B cell (primary cell): ENCODE measurements around the gene DHRS11. TPM values are rescaled to one million over a fixed set of nuclear protein-coding genes. Genes with fewer than 3 reads are reported as not detected.

Source experiments
- ATAC-seq: fragments of 200-7000 bp; cut with Tn5 transposase; one replicate; pipeline ENCODE4 v1.10.0; 2021; ENCODE audit warnings: low read depth, mild to moderate bottlenecking, moderate number of reproducible peaks, moderate library complexity
- CTCF ChIA-PET: fragments of 350-600 bp; sonication (Branson Sonifier 250); formaldehyde crosslinking; loops from one replicate; lab custom pipeline; 2021; ENCODE audit warnings: antibody characterized with exemption, inconsistent platforms; lab: Charles Lee
- POLR2A ChIA-PET: fragments of 350-600 bp; sonication (Branson Sonifier 250); formaldehyde crosslinking; loops from one replicate; lab custom pipeline; 2021; ENCODE audit warnings: antibody characterized with exemption; lab: Charles Lee
- DNase-seq: peaks from one replicate; pipeline ENCODE4 v3.0.0; 2013
- H2AFZ ChIP-seq: 2 replicates; pipeline ENCODE4 v1.6.1; 2012; ENCODE audit warnings: mild to moderate bottlenecking, low read depth, low read length; ENCODE audit not compliant: insufficient read depth, poor library complexity, severe bottlenecking
- H3K27ac ChIP-seq, 2 donors: 1 replicate in 1 of 2; 2 replicates in 1 of 2; pipeline ENCODE4 v1.5.1; 2012 to 2013; ENCODE audit warnings: low read length in 2 of 2, mild to moderate bottlenecking in 2 of 2, moderate library complexity in 1 of 2
- H3K27me3 ChIP-seq, 4 experiments: fragments of 200-600 bp in 1 of 4; sonication (generic) in 1 of 4; replicated peaks in 1 of 4; 1 replicate in 2 of 4; 2 replicates in 2 of 4; pipeline versions ENCODE4 v1.6.1 to v1.7.0; 2013 to 2016; ENCODE audit warnings: low read length in 3 of 4, mild to moderate bottlenecking in 2 of 4, mixed read lengths in 1 of 4, moderate library complexity in 1 of 4; ENCODE audit not compliant: insufficient read depth in 4 of 4, control insufficient read depth in 3 of 4; ENCODE audit errors: control extremely low read depth in 1 of 4
- H3K36me3 ChIP-seq, 2 experiments: replicated peaks in 1 of 2; 1 replicate in 1 of 2; 2 replicates in 1 of 2; pipeline versions ENCODE4 v1.6.1 to v1.7.1; 2013; ENCODE audit warnings: low read length in 1 of 2; ENCODE audit not compliant: insufficient read depth in 2 of 2, control insufficient read depth in 1 of 2; ENCODE audit errors: control extremely low read depth in 1 of 2, extremely low read depth in 1 of 2
- H3K4me1 ChIP-seq, 2 donors: fragments of 200-600 bp in 1 of 2; sonication (generic) in 1 of 2; 1 replicate in 1 of 2; 2 replicates in 1 of 2; pipeline versions ENCODE4 v1.5.1 to v1.6.1; 2013 to 2017; ENCODE audit warnings: low read length in 2 of 2; ENCODE audit not compliant: control insufficient read depth in 2 of 2, insufficient read depth in 2 of 2
- H3K4me2 ChIP-seq: replicated peaks from 2 replicates; pipeline ENCODE3; 2012; ENCODE audit warnings: mild to moderate bottlenecking, low read depth, low read length; ENCODE audit not compliant: poor library complexity, severe bottlenecking
- H3K4me3 ChIP-seq, 5 experiments: fragments of 200-600 bp in 1 of 5; sonication (generic) in 1 of 5; 1 replicate in 3 of 5; 2 replicates in 2 of 5; pipeline versions ENCODE4 v1.5.1 to v1.7.0; 2011 to 2016; ENCODE audit warnings: low read length in 4 of 5, mild to moderate bottlenecking in 4 of 5, low read depth in 2 of 5, control low read depth in 1 of 5, moderate library complexity in 1 of 5; ENCODE audit not compliant: insufficient read depth in 1 of 5; ENCODE audit errors: control extremely low read depth in 1 of 5, extremely low read depth in 1 of 5
- H3K79me2 ChIP-seq: fragments of 200-600 bp; sonication (generic); one replicate; pipeline ENCODE4 v1.6.0; 2016; ENCODE audit warnings: low read length; ENCODE audit not compliant: control insufficient read depth, insufficient read depth
- H3K9ac ChIP-seq: fragments of 200-600 bp; sonication (generic); 2 replicates; pipeline ENCODE4 v1.6.1; 2017; ENCODE audit warnings: mild to moderate bottlenecking, low read length, moderate library complexity
- H3K9me3 ChIP-seq, 3 donors: one replicate each; pipeline versions ENCODE4 v1.6.1 to v1.7.1; 2013; ENCODE audit warnings: low read length in 2 of 3; ENCODE audit not compliant: control insufficient read depth in 2 of 3, insufficient read depth in 1 of 3; ENCODE audit errors: control extremely low read depth in 1 of 3
- H4K20me1 ChIP-seq: 2 replicates; pipeline ENCODE4 v1.6.0; 2012; ENCODE audit warnings: mild to moderate bottlenecking, low read length; ENCODE audit not compliant: insufficient read depth, control insufficient read depth, poor library complexity, severe bottlenecking
- H3K27ac Mint-ChIP-seq: one replicate; pipeline ENCODE4 v1.8.0; 2021; ENCODE audit warnings: mixed read lengths
- H3K27me3 Mint-ChIP-seq: one replicate; pipeline ENCODE4 v1.8.0; 2021; ENCODE audit warnings: mixed read lengths
- H3K4me1 Mint-ChIP-seq: one replicate; pipeline ENCODE4 v1.8.0; 2021; ENCODE audit warnings: mixed read lengths
- H3K4me3 Mint-ChIP-seq: one replicate; pipeline ENCODE4 v1.8.0; 2021; ENCODE audit warnings: mixed read lengths
- H3K9me3 Mint-ChIP-seq: one replicate; pipeline ENCODE4 v1.8.0; 2022; ENCODE audit warnings: mixed read lengths; ENCODE audit not compliant: insufficient read depth
- CTCF ChIP-seq: fragments of 200-600 bp; IDR thresholded peaks from one replicate; pipeline ENCODE4 v1.8.0; 2022; ENCODE audit warnings: antibody characterized with exemption, mild to moderate bottlenecking
- EZH2 ChIP-seq: IDR thresholded peaks from 2 replicates; pipeline ENCODE4 v1.6.1; 2012; ENCODE audit warnings: borderline replicate concordance, low read depth, mild to moderate bottlenecking, moderate library complexity, low read length; ENCODE audit not compliant: insufficient read depth, poor library complexity, severe bottlenecking
- WGBS: methylation state at CpG from one replicate; pipeline ENCODE4 v1.1.5; 2013; ENCODE audit warnings: missing lambda C conversion rate; ENCODE audit not compliant: insufficient coverage; 5-methylcytosine and 5-hydroxymethylcytosine counted together
- intact Hi-C: fragments of 100-400 bp; cut with micrococcal nuclease; formaldehyde crosslinking; loops from one replicate; pipeline ENCODE4 v1.10.0; 2022
- polyA plus RNA-seq: library from polyadenylated mRNA; depleted of rRNA; stranded (reverse); fragments of >200 nt; gene quantifications from 2 replicates; pipeline ENCODE4 v1.2.3, GENCODE V29; 2012
- total RNA-seq, 2 donors: library from RNA; stranded (reverse); fragments of 120-200 nt in 1 of 2; gene quantifications; 1 replicate in 1 of 2; 2 replicates in 1 of 2; pipeline versions ENCODE4 v1.2.3 to v1.2.4, GENCODE V29; 2013 to 2022

Gene DHRS11
- total and polyA plus RNA-seq, 2 donors (not counting 1 experiment from before 2014, with no cell fraction given): 4.3 to 8.2 TPM

GRCh38 chr17:36597226-36597625, 5.5 kb downstream of the DHRS11 start:
- no peaks in the 10 kb centered on the region for H3K9me3 ChIP-seq
- 95% methylated on average over 4 of the region's 6 CpGs for WGBS
- no peak overlapping the region for H3K9ac ChIP-seq
- DNase-seq (no peak), ATAC-seq (no peak)
- POLR2A ChIA-PET: no interaction called here
- no peak overlapping the region for H3K4me2 ChIP-seq
- CTCF ChIA-PET: no interaction called here
- H3K27ac ChIP-seq: no peak overlapping the region
- intact Hi-C loops: no loop called here
- H3K4me3 Mint-ChIP-seq: no peak overlapping the region
- H3K4me1 Mint-ChIP-seq: peaks cover 25% of the 10 kb centered on the region
- H2AFZ ChIP-seq: no peak overlapping the region
- H3K27me3 ChIP-seq: peaks cover 0 to 10% (median 0%) of the 10 kb centered on the region in 4 experiments
- peaks cover 14% of the 10 kb centered on the region for H3K79me2 ChIP-seq
- H3K27me3 Mint-ChIP-seq: no peaks in the 10 kb centered on the region
- no peaks in the 10 kb centered on the region for H4K20me1 ChIP-seq
- peaks cover 12 to 18% of the 10 kb centered on the region in 2 donors for H3K4me1 ChIP-seq
- no peak overlapping the region for H3K4me3 ChIP-seq
- H3K36me3 ChIP-seq: no peaks in the 10 kb centered on the region
- no peaks in the 10 kb centered on the region for H3K9me3 Mint-ChIP-seq
- no peak overlapping the region for H3K27ac Mint-ChIP-seq
- no peak for TF ChIP-seq EZH2
- no peak for TF ChIP-seq CTCF

DNA sequence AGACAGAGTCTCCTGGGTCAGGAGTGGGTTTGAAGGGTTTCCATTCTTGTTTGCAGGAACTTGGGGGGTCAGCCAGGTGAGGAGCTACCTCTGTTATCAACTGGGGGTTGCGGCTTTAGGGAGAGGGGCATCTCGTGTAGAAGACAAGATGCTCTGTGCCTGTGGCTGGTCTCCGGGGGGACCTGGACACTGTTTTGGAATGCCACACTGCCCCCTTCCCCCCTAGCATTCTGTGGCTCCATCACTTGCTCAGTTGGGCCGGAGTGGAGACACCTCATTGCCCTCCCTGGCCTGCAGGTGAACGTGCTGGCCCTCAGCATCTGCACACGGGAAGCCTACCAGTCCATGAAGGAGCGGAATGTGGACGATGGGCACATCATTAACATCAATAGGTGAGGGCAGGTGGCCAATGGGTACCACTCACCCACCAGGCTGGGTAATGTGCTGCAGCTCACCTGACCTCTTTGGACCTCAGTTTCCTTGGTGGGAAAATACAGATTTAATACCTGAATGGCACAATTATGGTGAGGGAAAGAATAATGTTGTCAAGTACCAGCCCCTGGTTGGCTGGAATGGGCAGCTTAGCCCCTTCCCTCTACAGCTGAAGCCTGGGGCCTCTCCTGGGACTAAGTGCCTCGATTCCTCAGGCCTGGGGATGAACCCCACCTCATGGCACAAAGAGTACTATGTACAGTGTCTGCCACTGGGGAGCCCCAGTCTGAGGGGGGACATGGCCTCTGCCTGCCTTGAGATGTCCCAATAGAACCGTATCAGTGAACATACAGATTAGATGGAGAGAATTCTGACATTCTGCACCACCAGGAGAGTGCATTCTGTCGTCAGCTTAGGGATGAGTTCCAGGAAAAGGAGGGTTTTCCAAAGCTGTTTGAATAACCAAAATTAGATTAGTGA, 6.4 kb downstream of the DHRS11 start:
- Histone ChIP-seq H3K79me2 (peaks cover 15% of the 10 kb centered on the region), H3K9me3 (no peaks in the 10 kb centered on the region), H3K9ac (no peak overlapping the region), H3K4me2 (no peak overlapping the region), H3K36me3 (no peaks in the 10 kb centered on the region), H3K4me1 (peaks cover 11 to 19% of the 10 kb centered on the region in 2 donors), H3K27ac (no peak overlapping the region), H3K27me3 (peaks cover 0 to 5% (median 0%) of the 10 kb centered on the region in 4 experiments), H4K20me1 (no peaks in the 10 kb centered on the region), H3K4me3 (no peak overlapping the region), H2AFZ (no peak overlapping the region)
- Mint-ChIP-seq H3K27me3 (no peaks in the 10 kb centered on the region), H3K4me1 (peaks cover 25% of the 10 kb centered on the region), H3K4me3 (no peak overlapping the region), H3K9me3 (no peaks in the 10 kb centered on the region), H3K27ac (no peak overlapping the region)
- no peak for TF ChIP-seq CTCF
- TF ChIP-seq EZH2: no peak
- ATAC-seq: no peak
- no peak for DNase-seq
- intact Hi-C loops: no loop called here
- ChIA-PET POLR2A (interaction anchor here (1.0 kb wide), 1 partner anchor 53 kb away, joined by 5 read pairs; the partner anchor contains the start of gene GGNBP2), CTCF (interaction anchor here (1.1 kb wide), 1 partner anchor 448 kb away, joined by 3 read pairs; no protein-coding TSS in a partner anchor)
- 98% methylated on average over 11 of the region's 11 CpGs for WGBS
